Bronchial epithelial cell (primary cell): Measurements from ENCODE around the gene NRP1. TPM values are rescaled to one million over a fixed set of nuclear protein-coding genes. Genes with fewer than 3 reads are reported as not detected.

ENCODE experiments used
- DNase-seq: peaks from one replicate; pipeline ENCODE4 v3.0.0-alpha.2; 2010; ENCODE audit warnings: low read depth
- FAIRE-seq: peaks from 2 replicates; lab custom pipeline; 2011; peaks lifted over from hg19 to GRCh38; lab: Jason Lieb, UNC
- H3K27me3 ChIP-seq: 2 replicates; pipeline ENCODE4 v1.5.1; 2011; ENCODE audit warnings: low read length; ENCODE audit not compliant: control insufficient read depth, insufficient read depth
- H3K36me3 ChIP-seq: 2 replicates; pipeline ENCODE4 v1.5.1; 2011; ENCODE audit warnings: low read length; ENCODE audit not compliant: control insufficient read depth, insufficient read depth
- H3K4me3 ChIP-seq: 2 replicates; pipeline ENCODE4 v1.5.1; 2011; ENCODE audit warnings: mild to moderate bottlenecking, low read depth, low read length, control low read depth
- CTCF ChIP-seq: IDR thresholded peaks from 2 replicates; pipeline ENCODE4 v1.5.1; 2011; ENCODE audit warnings: mild to moderate bottlenecking, moderate library complexity, low read length, control low read depth, inconsistent platforms; ENCODE audit not compliant: insufficient read depth, severe bottlenecking
- total RNA-seq: library from RNA; depleted of rRNA; stranded (reverse); fragments of >200 nt; gene quantifications from 2 replicates; pipeline ENCODE4 v1.2.1, GENCODE V29; 2014

NRP1 gene
- total RNA-seq, 1 donor from 2014 or later = 21.6 TPM

- DNase-seq (peak; percentile 21), FAIRE-seq (no peak)
- Histone ChIP-seq H3K4me3 (no peak overlapping the region), H3K27me3 (no peaks in the 10 kb centered on the region), H3K36me3 (peaks cover 14% of the 10 kb centered on the region)
- no peak for TF ChIP-seq CTCF
These were observed 122.3 kb downstream of the NRP1 start for GRCh38 chr10:33212061-33212748.

- H3K27me3 ChIP-seq = no peaks in the 10 kb centered on the region
- no peak for TF ChIP-seq CTCF
- FAIRE-seq (no peak), DNase-seq (no peak)
- H3K4me3 ChIP-seq = no peak overlapping the region
- peaks cover 14% of the 10 kb centered on the region for H3K36me3 ChIP-seq
These were observed 123.2 kb downstream of the NRP1 start for GRCh38 chr10:33211106-33211878.

GRCh38 chr10:33209802-33210201, 124.7 kb downstream of the NRP1 start:
- DNase-seq = no peak
- peaks cover 14% of the 10 kb centered on the region for H3K36me3 ChIP-seq
- no peaks in the 10 kb centered on the region for H3K27me3 ChIP-seq
- H3K4me3 ChIP-seq = no peak overlapping the region
- no peak for TF ChIP-seq CTCF
- no peak for FAIRE-seq

GRCh38 chr10:33208166-33208565, 126.3 kb downstream of the NRP1 start:
- DNase-seq (no peak), FAIRE-seq (no peak)
- no peak for TF ChIP-seq CTCF
- Histone ChIP-seq H3K4me3 (no peak overlapping the region), H3K27me3 (no peaks in the 10 kb centered on the region), H3K36me3 (peaks cover 7% of the 10 kb centered on the region)

DNA sequence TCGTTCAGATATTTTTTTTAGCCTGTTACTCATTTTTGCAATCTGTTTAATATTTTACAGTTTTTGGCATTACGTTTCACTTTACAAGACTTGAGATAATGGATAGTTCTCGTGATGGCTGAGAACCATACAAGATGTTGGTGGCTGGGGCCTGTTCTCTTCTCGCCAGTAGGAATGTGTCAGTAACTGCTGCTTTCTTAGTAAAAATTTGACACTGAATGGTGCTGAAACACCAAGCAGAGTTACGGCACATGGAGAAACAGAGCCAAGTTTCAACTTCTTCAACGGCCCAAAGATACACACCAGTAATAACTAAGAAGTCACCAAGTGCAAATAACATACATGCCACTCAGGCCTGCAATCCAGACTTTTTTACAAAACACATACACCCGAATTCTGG, 130.4 kb downstream of the NRP1 start:
- Histone ChIP-seq H3K27me3 (no peaks in the 10 kb centered on the region), H3K4me3 (no peak overlapping the region), H3K36me3 (peaks cover 9% of the 10 kb centered on the region)
- DNase-seq = no peak
- TF ChIP-seq CTCF = no peak
- no peak for FAIRE-seq
